Testis (tissue), 3 donors: ENCODE measurements around the gene TLX2. TPM values are rescaled to one million over a fixed set of nuclear protein-coding genes. Genes with fewer than 3 reads are reported as not detected.
A peak's percentile ranks its signal among the peaks of the same experiment; 100 is the strongest.

ENCODE experiments used
- DNase-seq: peaks from one replicate; pipeline ENCODE4 v3.0.0-alpha.2; 2019
- H3K27ac ChIP-seq, 2 donors: fragments of 200-600 bp; sonication (generic); one replicate each; pipeline ENCODE4 v1.5.1; 2019
- H3K27me3 ChIP-seq: fragments of 200-600 bp; sonication (generic); one replicate; pipeline ENCODE4 v1.5.1; 2019
- H3K36me3 ChIP-seq: fragments of 200-600 bp; sonication (generic); one replicate; pipeline ENCODE4 v1.5.1; 2017; ENCODE audit warnings: low read depth; ENCODE audit errors: missing control alignments
- H3K4me1 ChIP-seq: fragments of 200-600 bp; sonication (generic); one replicate; pipeline ENCODE4 v1.5.1; 2019
- H3K4me3 ChIP-seq, 2 donors: fragments of 200-600 bp; sonication (generic); one replicate each; pipeline ENCODE4 v1.5.1; 2017 to 2019
- H3K9me3 ChIP-seq: fragments of 200-600 bp; sonication (generic); one replicate; pipeline ENCODE4 v1.5.1; 2017
- POLR2A ChIP-seq: fragments of 450-650 bp; IDR thresholded peaks from one replicate; pipeline ENCODE4 v1.6.1; 2017; ENCODE audit warnings: antibody characterized with exemption, mild to moderate bottlenecking, moderate library complexity
- WGBS, 2 donors: methylation state at CpG; one replicate each; pipeline ENCODE4 v1.1.5; 2018; 5-methylcytosine and 5-hydroxymethylcytosine counted together
- intact Hi-C: fragments of 100-400 bp; cut with DNase I; formaldehyde crosslinking; loops from one replicate; pipeline ENCODE4 v1.15.1; 2023; ENCODE audit warnings: low total_unique reads
- polyA plus RNA-seq: library from polyadenylated mRNA; stranded (reverse); fragments of 350-450 nt; fragmentation: Illumina TruSeq; extraction: RNeasy Lipid Tissue Mini Kit (QIAGEN cat#74804); gene quantifications from one replicate; pipeline ENCODE4 v1.2.3, GENCODE V29; 2014; ENCODE audit warnings: low read depth, low replicate concordance; ENCODE audit not compliant: insufficient read depth
- total RNA-seq, 2 donors: library from RNA; depleted of rRNA; stranded (reverse); fragments of >200 nt; gene quantifications; one replicate each; pipeline ENCODE4 v1.2.3, GENCODE V29; 2016
- TF ChIP-seq, protein P1 (sequence below), 3 experiments: fragments of 450-650 bp in 2 of 3; fragments of 200-600 bp in 1 of 3; sonication (generic) in 1 of 3; IDR thresholded peaks; one replicate each; pipeline ENCODE4 v1.5.1; 2016 to 2019; ENCODE audit warnings: antibody characterized with exemption in 3 of 3, mild to moderate bottlenecking in 2 of 3, moderate library complexity in 1 of 3

The TLX2 gene
- total and polyA plus RNA-seq, 3 donors from 2014 or later: 1.1 to 4.5 (median 1.3) TPM

DNA sequence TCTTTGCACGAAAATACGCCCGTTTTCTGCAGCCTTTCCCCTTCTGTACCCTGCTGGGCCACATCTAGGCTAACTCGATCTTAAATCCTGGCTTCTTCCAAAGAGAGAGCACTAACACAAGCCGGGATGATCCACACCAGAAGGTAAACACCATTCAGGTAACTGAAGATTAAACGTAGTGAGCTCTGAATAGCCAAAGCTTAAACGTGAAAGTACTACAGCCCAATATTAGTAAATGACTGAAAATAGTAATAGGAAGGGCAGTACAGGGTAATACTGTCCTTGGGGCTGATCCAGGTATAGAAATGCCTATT, 41.3 kb upstream of the TLX2 start:
- no peak for DNase-seq
- no peaks in the 10 kb centered on the region for H3K36me3 ChIP-seq
- intact Hi-C loops: no loop called here
- WGBS, 2 donors: 6 to 9% methylated on average over 7 of the region's 7 CpGs
- TF ChIP-seq, protein P1, sequence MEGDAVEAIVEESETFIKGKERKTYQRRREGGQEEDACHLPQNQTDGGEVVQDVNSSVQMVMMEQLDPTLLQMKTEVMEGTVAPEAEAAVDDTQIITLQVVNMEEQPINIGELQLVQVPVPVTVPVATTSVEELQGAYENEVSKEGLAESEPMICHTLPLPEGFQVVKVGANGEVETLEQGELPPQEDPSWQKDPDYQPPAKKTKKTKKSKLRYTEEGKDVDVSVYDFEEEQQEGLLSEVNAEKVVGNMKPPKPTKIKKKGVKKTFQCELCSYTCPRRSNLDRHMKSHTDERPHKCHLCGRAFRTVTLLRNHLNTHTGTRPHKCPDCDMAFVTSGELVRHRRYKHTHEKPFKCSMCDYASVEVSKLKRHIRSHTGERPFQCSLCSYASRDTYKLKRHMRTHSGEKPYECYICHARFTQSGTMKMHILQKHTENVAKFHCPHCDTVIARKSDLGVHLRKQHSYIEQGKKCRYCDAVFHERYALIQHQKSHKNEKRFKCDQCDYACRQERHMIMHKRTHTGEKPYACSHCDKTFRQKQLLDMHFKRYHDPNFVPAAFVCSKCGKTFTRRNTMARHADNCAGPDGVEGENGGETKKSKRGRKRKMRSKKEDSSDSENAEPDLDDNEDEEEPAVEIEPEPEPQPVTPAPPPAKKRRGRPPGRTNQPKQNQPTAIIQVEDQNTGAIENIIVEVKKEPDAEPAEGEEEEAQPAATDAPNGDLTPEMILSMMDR (IDR thresholded peaks at IDR 0.05): no peak
- TF ChIP-seq POLR2A: no peak
- H3K9me3 ChIP-seq: no peaks in the 10 kb centered on the region
- peaks cover 12% of the 10 kb centered on the region for H3K4me1 ChIP-seq
- H3K27me3 ChIP-seq: no peaks in the 10 kb centered on the region
- peak overlapping the region; percentile 6 to 79 for H3K27ac ChIP-seq
- peak overlapping the region; percentile 63 to 68 for H3K4me3 ChIP-seq

DNA sequence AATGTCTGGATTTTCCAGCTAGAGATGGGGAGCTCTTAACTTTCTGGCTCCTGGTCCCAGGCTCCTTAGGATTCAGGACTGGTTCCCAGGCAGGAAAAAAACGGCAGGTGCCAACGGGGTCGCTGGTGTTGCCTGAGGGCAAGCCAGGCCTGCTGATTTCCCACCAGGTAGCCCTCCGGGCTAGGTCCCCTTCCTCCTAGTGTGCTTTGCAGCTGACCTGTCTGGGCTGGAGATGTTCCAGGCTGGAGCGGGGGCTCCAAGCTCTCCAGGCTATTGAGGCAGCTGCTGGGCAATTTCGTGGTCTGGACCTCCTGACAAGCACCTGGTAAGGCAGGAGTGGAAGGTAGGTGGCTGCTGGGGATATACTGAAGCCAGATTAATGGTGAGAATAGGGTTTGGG, 39.8 kb upstream of the TLX2 start:
- WGBS, 2 donors: 84 to 85% methylated on average over 5 to 6 of the region's 6 CpGs
- H3K4me3 ChIP-seq: no peak overlapping the region
- intact Hi-C loops: no loop called here
- H3K27me3 ChIP-seq: no peaks in the 10 kb centered on the region
- no peak overlapping the region for H3K27ac ChIP-seq
- no peaks in the 10 kb centered on the region for H3K36me3 ChIP-seq
- no peak for DNase-seq
- no peaks in the 10 kb centered on the region for H3K9me3 ChIP-seq
- TF ChIP-seq, protein P1 (IDR thresholded peaks at IDR 0.05): no peak
- no peak for TF ChIP-seq POLR2A
- H3K4me1 ChIP-seq: peaks cover 12% of the 10 kb centered on the region

DNA sequence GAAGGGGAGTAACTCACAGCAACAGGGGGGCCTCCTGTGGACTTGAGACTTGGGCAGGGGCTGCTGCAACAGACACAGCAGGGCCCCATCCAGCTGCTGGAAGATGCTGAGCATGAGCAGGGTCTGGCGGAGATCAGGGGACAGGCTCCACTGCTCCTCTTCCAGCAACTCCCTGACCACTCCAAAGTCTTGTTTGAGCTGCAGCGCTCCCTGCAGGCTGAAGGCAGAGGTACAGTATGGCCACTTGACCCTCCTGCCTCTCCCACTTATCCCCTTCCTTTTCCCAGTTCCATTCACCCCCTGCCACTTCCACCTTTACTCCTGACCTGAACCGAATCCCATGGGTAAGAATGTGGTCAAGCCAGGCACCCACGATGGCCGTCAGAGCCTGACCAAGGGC, 39.4 kb upstream of the TLX2 start:
- intact Hi-C loops: no loop called here

DNA sequence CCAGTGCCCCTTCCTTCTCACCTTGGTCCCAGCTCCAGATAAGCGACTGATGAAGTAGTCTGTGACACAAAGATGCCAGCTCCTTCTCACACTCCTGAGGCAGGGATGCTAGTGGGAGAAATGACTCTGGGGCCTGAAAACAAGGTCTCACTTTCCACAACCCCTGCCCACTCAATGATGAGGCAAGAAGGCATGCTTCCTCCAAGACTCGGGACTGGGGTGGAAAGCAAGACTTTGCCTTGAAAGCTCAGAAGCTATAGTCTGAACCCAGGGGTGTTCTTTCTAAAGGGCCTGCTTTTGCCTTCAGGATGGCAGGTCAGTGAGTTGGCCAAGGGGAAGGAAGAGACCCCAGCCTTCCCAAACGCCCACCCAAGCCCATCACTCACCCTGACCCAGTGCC, 32.8 kb upstream of the TLX2 start:
- DNase-seq: no peak
- H3K27me3 ChIP-seq: no peaks in the 10 kb centered on the region
- no peak overlapping the region for H3K27ac ChIP-seq
- intact Hi-C loops: loop anchor here (10.0 kb wide), 1 partner anchor 103 kb away; no protein-coding TSS in a partner anchor
- peaks cover 20% of the 10 kb centered on the region for H3K4me1 ChIP-seq
- H3K4me3 ChIP-seq: peak overlapping the region; percentile 87 to 90
- TF ChIP-seq POLR2A: no peak
- TF ChIP-seq, protein P1 (IDR thresholded peaks at IDR 0.05): no peak
- WGBS, 2 donors: 19 to 40% methylated on average over 3 of the region's 3 CpGs
- H3K36me3 ChIP-seq: no peaks in the 10 kb centered on the region
- H3K9me3 ChIP-seq: no peaks in the 10 kb centered on the region

More for the DNA sequence above, 39.4 kb upstream of the TLX2 start:
- no peaks in the 10 kb centered on the region for H3K36me3 ChIP-seq
- DNase-seq: no peak
- no peak overlapping the region for H3K4me3 ChIP-seq
- H3K4me1 ChIP-seq: peaks cover 12% of the 10 kb centered on the region
- no peak overlapping the region for H3K27ac ChIP-seq
- H3K27me3 ChIP-seq: no peaks in the 10 kb centered on the region
- H3K9me3 ChIP-seq: no peaks in the 10 kb centered on the region
- TF ChIP-seq POLR2A: no peak
- TF ChIP-seq, protein P1 (IDR thresholded peaks at IDR 0.05): no peak
- WGBS, 2 donors: 73 to 86% methylated on average over 4 to 5 of the region's 5 CpGs
